Measurements from ENCODE around the gene CYBC1.

CYBC1 gene

DNA sequence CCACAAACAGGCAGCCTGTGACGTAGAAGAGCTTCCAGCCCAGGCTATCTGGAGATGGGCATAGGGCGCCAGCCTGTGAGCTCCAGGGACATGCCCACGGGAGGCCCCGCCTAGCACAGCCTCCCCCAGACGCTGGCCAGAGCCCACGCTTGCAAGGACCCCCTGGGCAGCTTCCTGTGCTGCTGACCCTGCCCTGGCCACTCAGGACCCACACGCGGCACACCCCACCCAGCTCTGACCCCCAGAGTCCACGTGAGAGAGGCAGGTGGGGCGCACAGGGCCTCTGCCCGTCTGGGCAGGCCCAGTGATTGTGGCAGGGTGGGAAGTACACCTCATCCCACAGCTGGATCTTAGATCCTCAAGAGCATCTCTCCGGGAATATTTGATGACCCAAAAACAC, 3.9 kb downstream of the CYBC1 start:
- DNase-seq, result no peak

DNA sequence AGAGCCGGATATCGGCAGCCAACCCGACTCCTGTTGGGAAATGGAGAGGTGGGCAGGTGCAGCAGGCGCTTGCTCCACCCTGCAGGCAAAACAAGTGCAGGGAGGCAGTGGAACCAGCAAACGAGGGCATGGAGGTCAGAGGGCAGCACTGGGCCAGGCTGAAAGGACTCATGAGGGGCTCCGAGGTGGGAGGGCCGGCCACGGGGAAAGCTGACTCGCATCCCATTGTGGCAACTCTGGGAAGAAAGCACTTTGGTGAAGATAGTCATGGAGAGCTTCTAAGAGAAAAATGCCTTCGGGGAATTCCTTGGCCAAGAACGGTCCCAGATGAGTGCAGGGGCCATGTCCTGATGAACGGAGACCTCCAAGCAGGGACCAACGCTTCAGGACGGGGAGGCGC, 4.4 kb downstream of the CYBC1 start:
- no peak for DNase-seq

DNA sequence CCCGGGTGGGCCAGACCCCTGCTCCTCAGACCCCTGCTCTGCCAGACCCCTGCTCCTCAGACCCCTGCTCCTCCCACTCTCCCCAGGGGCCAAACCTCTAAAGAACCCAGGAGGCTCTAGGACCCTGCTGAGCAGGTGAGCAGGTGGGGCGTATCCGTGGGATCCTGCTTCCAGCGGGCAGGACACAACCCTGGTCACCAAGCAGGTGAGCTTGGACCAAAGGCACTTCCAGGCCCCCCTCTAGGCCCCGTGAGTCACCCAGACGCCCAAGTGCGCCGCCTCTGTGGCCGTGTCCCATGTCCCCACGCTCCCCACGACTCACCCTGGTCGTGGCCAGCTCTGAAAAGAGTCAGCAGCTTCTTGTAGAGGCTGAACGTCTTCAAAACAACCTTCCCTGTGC, 5.0 kb downstream of the CYBC1 start:
- DNase-seq, result no peak

DNA sequence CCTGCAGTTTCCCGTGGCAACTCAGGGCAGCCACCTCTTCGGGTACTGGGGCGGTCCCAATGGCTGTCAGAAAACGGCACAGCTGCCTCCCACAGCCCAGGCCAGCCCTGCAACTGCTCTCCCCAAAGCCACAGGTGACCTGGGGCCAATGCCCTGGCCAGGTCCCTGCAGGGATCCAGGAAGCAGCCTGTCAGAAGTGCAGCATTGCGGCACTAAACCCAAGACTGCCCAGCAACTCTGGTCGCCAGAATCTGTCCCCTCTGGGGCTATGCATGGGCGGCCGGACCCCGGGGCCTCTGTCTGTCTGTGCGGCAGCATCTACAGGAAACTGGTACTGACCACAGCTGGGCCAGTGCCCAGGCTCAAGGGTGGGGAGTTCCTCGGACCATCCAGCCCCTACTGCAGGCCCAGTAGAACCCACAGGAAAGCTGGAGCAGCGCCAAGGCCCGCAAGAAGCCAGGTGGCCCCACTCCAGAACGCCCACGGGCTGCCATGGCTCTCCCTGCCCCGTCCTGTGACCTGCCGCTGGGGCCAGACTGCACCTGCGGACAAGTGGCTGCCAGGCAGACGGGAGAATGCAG, 5.5 kb downstream of the CYBC1 start:
- no peak for DNase-seq

DNA sequence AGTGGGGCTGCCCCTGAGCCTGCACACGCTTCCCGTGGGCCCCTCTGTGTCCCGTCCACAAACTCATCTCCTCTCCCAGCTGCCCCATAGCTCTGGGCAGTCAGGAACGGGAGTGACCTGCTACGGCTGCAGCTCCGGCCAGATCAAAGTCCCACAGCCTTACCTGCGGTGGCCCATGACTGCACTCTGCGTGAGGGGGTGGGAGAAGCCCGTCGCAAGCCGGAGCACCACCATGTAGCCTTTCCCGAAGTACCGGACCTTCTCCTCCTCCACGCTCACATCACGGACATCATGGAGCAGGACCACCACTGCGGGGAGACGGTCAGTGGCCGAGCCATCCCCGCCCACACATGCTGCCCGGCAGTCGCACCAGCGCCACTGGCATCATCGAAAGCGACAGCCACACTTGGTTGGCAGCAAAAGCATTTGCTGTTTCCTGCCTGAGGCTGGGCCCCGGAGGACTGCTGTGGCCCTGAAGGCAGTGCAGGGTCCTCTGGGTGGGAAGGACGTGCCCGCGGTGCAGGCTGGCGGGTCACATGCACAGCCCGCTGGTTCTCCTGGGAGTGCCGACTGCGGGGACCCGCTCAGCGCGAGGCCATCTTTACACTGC, 6.2 kb downstream of the CYBC1 start:
- DNase-seq, result no peak

DNA sequence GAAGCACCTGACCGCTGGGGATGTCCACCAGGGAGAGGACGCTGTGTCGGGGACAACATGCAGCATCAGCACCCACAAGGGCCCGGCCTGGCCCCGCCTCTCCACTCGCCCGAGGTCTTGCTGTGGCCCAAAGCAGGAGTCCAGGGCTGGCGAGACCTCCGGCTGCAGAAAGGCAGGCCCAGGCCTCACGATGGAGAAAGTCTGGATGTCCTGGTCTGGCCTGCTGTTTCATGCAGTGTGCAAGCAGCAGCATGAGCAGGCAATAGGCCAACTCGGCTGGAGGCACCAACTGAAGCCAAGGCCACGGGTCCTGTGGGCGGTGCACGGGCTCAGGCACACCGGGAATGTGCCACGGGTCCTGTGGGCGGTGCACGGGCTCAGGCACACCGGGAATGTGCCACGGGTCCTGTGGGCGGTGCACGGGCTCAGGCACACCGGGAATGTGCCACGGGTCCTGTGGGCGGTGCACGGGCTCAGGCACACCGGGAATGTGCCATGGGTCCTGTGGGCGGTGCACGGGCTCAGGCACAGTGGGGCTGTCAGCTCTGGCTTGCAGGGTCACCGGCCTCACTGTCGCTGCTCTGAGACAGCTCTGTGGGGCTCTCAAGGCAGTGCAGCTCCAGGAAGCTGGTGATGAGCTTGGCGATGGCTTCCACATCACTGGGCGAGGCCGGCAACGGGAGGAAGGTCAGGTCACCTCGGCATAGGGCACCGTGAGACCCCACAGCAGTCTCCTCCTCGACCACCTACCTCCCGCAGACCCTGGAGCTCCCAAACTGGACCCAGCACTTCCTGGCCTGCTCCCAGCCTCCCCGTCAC, 6.9 kb downstream of the CYBC1 start:
- no peak for DNase-seq

DNA sequence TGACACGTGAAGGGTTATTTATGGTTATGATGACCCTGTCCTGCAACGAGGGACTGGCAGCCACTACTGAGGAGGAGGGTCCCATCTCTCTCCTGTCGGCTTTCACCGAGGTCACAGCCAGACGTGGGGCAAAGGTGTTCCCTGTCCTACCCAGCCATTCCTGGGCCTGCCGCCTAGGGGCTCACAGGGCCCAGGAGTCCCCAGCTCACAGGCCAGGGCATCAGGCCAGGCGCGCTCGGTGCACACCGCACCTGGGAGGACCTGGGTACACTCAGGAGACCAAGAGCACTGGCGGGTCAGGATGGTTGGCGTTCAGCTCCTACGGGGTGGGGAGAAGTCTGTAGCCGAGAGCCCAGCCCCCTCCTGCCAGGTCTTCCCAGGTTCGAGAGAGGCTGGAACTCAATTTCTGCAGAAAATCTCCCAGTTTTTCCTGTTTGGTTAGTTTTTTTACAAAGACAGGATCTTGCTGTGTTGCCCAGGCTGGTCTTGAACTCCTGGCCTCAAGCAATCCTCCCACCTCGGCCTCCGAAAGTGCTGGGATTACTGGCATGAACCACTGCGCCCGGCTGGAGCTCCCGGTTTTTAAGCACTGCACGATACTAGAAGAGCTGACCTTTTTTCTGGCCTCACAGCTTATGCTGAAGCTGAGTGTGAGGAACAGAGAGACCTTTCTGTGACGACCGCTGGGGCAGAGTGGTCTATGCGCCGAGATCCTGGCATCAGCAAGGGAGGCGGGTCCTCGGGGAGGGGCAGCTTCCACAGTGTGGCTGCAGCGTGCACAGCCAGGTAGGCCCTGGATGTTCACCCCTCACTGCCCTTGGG, 7.7 kb downstream of the CYBC1 start:
- no peak for DNase-seq

DNA sequence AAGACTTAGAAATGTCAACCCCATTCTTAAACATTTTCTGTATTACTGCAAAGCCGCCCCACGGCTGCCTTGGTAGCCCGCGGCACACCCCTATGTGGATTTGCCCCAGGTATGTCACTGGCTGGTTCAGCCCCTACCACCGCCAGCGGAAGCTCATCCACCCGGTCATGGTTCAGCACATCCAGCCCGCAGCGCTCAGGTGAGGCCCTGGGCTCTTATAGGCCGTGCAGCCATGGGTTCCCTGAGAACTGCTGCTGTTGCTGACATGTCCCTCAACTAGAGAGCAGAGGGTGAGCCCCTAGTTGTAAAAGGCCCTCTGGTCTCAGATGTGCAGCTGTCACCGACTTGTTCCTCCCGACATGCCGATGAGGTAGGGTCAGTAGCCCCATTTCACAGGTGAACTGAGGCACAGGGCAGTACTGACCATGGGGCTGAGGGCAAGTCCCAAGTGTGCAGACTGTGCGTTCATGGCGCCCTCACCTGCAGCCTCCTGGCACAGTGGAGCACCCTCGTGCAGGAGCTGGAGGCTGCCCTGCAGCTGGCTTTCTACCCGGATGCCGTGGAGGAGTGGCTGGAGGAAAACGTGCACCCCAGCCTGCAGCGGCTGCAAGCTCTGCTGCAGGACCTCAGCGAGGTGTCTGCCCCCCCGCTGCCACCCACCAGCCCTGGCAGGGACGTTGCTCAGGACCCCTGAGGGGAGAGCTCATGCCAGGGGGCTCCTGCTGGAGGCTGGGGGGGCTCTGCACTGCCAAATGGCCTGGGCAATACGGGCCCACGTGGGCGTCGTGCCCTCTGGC, 8.7 kb downstream of the CYBC1 start:
- no peak for DNase-seq

DNA sequence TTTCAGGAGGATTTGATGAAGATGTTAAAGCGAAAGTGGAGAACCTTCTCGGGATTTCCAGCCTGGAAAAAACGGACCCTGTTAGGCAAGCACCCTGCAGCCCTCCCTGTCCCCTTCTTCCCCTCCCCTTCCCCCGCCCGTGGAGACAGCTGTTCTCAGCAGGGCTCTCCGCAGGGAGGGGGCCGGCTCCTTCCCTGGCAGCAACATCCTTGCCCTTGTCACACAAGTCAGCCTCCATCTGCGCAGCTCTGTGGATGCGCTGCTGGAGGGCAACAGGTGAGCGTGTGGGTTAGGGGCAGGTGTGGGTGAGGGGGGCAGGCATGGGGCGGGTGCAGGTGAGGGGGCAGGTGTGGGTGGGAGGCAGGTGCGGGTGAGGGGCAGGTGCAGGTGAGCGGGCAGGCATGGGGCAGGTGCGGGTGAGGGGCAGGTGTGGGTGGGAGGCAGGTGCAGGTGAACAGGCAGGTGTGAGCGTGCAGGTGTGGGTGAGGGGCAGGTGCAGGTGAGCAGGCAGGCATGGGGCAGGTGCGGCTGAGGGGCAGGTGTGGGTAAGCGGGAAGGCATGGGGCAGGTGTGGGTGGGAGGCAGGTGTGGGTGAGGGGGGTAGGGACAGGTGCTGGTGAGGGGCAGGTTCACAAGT, 9.4 kb downstream of the CYBC1 start:
- DNase-seq, result no peak

DNA sequence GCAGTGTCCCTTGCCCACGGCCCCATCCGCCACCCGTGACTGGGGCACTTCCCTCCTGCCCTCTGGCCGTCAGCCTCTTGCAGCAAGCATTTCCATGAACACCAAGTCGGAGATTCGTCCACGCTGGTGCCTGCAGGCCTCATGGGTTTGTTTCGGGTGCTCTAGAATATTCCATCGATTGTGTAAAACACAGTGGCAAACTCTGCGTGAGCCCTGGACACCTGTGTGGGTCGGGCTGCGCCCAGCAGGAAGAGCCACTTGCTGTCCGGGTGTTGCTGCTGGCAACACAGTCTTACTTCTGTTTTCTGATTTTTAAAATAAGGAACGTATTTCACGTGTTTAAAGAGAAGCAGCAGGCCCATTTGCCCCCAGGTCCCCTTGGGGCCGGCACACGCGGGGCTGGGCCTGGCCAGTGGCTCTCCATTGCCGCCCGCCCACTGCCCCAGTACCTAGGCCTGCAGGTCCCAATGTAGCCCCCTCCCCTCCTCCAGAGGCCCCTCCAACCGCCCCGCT, 10.0 kb downstream of the CYBC1 start:
- DNase-seq, result no peak

DNA sequence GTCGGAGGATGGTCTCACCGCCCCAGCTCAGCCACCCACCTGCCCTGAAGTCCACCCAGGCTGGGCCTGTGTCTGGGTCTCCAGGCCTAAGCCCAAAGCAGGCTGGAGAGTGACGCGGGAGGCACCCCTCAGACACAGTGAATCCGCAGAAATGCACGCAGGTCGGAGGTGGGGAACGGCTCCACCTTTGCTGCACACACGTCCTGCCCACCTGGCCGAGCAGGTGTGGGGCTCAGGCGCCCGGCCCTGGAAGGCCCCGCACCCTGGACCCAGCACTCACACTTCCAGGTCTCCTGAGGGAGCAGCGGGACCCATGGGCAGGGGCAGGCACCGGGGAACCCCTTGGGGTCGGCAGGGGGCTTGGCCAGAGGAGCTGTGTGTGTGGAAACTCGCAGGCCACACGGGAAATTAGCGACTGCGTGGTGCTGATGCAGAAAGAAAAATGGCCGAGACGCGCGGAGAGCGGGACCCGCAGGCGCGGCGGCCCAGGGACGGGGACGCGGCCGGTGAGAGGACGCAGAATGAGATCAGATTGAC, 10.7 kb downstream of the CYBC1 start:
- DNase-seq, result no peak

DNA sequence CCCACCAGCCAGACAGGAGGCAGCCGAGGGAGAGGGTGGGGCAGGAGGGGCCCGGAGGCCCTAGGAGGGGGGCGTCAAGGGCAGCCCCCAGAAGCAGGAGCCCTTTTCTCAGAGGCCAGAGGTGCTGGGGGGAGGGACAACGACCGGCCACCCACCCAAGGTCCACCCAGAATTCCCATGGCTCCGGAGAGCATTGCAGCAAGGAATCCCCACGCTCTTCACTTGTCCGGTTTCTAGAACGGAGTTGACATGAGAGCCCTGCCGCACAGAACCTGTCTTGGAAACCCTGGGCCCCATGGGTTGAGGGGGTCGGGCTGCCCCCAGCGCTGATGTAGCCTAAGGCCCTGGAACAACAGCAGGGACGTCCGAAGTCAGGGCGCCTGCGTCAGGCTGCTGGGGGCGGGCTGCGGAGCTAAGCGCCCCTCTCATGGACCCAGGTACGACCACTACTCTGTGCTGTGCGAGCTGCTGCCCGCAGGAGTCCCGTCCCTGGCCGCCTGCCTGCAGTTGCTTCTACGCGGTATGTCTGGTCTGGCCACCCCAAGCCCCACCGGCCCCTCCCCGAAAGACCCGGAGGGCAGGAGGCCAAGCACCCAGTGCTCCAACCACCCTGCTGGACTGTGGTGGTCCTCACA, 11.2 kb downstream of the CYBC1 start:
- DNase-seq, result no peak

DNA sequence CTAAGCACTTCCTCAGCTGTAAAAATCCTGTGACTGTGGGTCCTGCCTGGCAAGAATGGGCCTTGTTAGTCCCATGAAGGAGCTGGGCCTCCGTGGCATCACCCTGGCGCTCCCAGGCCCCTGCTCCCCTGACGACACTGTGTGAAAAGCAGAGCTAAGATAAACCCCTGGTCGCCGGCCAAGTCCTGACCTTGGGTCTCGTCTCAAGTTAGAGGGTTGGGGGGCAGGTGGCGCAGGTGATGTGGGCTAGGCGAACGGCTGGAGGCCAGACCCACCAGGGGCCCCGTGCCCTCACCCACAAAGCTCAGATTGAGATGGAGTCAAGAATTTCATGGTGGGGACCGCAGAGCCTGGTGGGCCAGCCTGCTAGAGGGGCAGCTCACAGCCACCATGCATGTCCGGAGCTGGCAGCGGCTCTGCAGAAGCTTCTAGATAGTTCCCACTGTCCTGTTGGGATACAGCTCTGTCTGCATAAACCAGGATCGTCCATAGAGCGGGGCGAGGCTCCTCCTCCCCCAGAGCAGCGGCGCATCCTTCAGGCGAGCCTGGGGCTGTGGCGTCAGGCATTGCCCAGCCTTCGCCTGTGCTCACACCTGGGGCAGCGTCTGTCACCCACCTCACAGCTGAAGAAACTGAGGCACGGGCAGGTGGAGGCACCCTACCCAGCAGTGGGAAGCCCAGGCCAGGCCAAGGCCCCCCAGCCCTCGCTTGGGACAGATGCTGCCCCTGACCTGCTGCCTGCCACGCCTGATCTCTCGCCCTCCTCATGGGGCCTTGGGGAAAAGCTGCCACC, 12.0 kb downstream of the CYBC1 start:
- DNase-seq, result no peak

DNA sequence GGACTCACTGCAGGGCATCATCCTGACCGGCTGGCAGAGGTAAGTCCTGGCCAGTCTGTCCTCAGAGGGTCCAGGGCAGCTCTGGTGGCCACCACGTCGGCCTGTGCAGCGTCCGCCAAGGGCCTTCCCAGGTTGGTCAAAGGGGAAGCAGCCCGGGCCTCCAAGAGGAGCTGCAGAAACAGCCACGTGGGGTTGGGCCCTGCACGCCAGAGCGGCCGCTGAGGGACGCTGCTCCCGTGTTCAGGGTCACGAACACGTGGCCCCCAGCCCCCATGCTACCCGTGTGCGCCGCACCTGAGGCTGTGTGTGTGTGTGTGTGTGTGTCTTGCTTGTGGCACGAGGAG, 13.3 kb downstream of the CYBC1 start:
- no peak for DNase-seq

DNA sequence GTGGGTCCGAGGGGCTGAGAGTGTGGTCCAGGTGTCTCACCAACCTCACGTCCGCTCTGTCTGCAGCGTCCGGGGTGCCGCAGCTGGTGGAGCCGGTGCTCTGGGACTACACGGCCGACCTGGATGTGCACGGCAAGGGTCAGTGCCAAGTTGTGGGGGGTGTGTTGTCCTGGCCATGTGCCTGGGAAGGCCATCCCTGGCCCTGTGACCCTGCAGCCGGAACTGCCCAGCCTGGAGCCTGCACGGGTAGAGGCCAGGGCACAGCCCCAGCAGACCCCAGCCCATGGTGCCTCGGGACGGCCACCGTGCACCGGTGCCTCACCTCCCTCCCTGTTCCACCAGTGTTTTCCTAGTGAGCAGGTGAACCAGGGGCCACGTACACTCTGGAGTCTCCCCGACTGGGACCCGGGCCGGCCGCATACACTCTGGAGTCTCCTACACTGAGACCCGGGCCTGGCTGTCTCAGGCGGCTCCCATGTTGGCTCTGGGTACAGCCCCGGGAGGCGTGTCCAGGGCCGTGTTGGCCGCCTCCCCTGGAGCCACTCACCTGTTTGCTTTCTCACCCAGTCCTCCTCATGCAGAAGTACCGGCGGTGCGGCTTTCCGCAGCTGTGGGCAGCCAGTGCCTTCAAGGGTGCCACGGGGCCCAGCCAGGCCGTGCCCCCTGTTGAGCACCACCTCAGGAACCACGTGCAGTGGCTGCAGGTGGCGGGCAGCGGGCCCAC, 13.8 kb downstream of the CYBC1 start:
- DNase-seq, result no peak

DNA sequence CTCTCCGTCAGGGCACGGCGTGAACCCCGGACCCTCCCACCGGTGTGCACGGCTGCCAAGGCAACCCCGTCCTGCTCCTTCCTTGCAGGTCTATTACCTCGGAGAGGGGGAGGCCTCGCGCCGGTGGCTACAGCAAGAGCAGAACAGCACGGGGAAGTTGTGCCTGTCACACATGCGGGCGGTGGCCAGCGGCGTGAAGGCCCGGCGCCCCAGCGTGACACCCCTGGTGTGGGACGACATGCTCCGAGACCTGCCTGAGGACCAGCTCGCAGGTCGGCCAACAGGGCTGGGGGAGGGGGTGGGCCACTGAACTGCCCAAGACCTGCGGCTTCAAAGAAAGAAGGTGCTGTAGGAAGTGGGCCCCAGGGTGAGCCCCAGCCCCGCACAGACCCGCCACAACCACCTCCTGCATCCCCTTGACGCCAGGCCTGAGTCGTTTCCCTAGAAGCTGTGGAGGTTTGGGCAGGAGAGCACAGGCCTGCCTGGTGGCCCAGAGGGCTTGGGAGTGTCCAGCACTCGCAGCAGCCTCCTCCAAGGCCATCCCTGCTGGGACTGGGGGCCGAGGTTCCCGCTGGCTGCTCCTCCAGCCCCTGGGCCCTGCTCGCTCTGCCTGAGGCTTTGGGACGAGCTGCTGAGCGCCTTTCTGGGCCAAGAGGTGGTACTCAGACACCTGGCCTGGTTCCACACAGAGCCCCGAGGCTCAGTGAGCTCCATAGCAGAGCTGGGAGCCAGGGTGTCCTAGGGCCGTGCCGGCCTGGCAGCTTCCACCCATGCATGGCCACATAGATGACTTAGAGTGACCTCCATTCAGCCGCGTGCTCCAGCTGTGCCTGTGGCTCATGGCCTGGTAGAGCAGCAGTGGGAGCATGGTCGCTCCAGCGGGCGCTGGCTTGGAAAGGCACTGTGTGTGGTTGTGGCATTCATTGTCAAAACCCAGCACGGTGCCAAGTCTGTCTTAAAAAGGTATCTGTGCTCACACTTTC, 14.7 kb downstream of the CYBC1 start:
- DNase-seq, result no peak

DNA sequence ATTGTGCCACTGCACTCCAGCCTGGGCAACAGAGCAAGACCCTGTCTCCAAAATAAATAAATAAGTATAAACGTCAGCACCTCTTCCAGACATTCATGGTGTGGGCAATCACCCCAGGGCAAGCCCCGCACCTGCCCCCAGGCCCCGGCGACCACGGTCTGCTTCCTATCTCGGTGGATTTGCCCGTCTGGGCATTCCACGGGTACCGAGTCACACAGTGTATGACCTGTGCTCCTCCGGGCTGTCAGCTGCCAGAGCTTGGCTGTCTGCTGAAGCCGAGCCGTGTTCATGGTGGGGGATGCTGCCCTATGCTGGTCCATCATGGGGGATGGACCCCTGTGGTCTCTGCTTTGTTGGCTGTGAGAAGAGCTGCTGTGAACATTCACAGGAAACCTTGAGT, 15.4 kb downstream of the CYBC1 start:
- no peak for DNase-seq

DNA sequence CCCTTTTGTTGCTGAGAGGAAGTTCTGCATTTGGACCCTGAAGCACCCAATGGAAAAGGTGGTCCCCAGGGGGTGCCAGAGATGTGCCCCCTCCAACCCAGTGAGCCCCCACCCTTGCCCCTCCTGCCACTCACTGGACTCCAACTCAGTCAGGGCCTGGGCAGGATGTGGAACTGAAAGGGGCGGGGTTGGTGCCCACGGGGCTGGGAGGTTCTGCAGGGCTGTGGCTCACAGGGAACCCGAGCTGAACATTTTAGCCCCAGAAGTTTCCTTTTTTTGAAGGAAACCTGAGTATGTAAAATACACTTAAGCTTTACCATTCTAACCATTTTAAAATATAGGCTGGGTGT, 16.4 kb downstream of the CYBC1 start:
- no peak for DNase-seq

Data from DMS79 treated with DMSO at 0.1 percent for 48 hours (cell line).